Measurements from ENCODE around the gene TM4SF1. TPM values are rescaled to one million over a fixed set of nuclear protein-coding genes. Genes with fewer than 3 reads are reported as not detected.

TM4SF1 gene
- total RNA-seq, 6 experiments from 2014 or later, result 6.5 to 80.1 (median 74.8) TPM

DNA sequence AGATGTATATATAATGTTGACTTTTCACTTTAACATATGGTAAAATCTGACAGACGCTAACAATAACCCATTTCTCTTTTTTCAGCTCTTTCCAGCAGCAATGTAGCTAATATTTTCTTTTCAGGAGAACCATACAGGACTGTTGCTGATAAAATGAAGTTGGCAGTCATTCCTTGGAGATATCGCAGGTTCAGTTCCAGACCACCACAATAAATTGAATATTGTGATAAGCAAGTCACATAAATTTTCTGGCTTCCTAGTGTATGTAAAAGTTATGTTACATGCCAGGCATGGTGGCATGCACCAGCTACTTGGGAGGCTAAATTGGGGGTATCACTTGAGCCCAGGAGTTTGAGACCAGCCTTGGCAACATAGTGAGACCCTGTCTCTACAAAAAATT is 31.9 kb upstream of the TM4SF1 start:
- H3K27me3 Mint-ChIP-seq (ENCODE audit: insufficient read depth), result no peaks in the 10 kb centered on the region; the same call in 1 of the 2 replicates
- peaks cover 7% of the 10 kb centered on the region for H3K4me1 Mint-ChIP-seq (ENCODE audit: low read depth)
- no peak overlapping the region for H3K27ac Mint-ChIP-seq
- no peak overlapping the region for H3K4me3 Mint-ChIP-seq
- H3K9me3 Mint-ChIP-seq, result no peaks in the 10 kb centered on the region
- TF ChIP-seq, protein P1, sequence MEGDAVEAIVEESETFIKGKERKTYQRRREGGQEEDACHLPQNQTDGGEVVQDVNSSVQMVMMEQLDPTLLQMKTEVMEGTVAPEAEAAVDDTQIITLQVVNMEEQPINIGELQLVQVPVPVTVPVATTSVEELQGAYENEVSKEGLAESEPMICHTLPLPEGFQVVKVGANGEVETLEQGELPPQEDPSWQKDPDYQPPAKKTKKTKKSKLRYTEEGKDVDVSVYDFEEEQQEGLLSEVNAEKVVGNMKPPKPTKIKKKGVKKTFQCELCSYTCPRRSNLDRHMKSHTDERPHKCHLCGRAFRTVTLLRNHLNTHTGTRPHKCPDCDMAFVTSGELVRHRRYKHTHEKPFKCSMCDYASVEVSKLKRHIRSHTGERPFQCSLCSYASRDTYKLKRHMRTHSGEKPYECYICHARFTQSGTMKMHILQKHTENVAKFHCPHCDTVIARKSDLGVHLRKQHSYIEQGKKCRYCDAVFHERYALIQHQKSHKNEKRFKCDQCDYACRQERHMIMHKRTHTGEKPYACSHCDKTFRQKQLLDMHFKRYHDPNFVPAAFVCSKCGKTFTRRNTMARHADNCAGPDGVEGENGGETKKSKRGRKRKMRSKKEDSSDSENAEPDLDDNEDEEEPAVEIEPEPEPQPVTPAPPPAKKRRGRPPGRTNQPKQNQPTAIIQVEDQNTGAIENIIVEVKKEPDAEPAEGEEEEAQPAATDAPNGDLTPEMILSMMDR (IDR thresholded peaks at IDR 0.05), result no peak
- DNase-seq, result no peak
- no peaks in the 10 kb centered on the region for H3K36me3 Mint-ChIP-seq (ENCODE audit: low read depth)

DNA sequence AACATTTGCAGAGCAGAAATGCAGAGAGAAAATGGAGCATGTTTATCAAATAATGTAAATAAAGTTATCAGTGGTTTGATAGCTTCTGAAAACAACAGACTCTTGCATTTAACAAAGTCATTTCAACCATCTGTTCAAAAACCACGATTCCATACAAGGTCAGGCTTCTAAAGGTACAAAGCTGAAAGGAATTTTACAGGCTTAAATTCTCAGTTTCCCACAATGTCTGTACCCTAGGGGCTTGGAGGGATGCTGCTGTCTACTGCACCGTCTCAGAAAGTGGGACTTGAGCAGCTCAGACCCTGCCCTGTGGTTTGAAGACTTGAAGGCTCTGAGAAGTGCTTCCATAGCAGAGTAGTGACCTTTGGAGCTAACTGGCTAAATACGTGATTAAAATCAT is 30.4 kb upstream of the TM4SF1 start:
- Mint-ChIP-seq H3K27me3 (ENCODE audit: insufficient read depth) (no peaks in the 10 kb centered on the region; the same call in 1 of the 2 replicates), H3K36me3 (ENCODE audit: low read depth) (no peaks in the 10 kb centered on the region), H3K9me3 (no peaks in the 10 kb centered on the region), H3K4me3 (no peak overlapping the region), H3K27ac (no peak overlapping the region), H3K4me1 (ENCODE audit: low read depth) (peaks cover 7% of the 10 kb centered on the region)
- DNase-seq, result no peak
- TF ChIP-seq, protein P1 (IDR thresholded peaks at IDR 0.05), result no peak

- Mint-ChIP-seq H3K9me3 (no peaks in the 10 kb centered on the region), H3K4me1 (ENCODE audit: low read depth) (peaks cover 21% of the 10 kb centered on the region)
- DNase-seq, result no peak
Observed at GRCh38 chr3:149406244-149406752, 28.8 kb upstream of the TM4SF1 start.

DNA sequence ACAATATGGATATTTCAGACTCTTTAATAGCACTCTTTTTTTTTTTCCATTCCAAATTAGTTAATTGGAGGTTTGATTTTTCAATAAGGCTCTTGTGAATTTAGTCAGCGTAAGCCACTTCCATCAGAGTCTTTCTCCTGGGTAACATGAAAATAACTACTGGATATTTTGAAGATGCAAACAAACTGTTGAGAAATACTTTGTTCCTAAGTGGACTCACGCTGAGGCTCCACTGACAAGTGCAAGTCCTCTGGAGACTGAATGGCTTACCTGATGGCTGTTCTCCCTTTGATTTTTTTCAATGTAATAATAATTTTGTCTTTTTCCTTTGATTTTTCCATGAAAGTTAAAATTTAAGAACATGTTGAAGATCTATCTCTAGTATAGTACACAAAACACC is 26.0 kb upstream of the TM4SF1 start:
- DNase-seq, result no peak
- Mint-ChIP-seq H3K36me3 (ENCODE audit: low read depth) (no peaks in the 10 kb centered on the region), H3K4me3 (no peak overlapping the region), H3K9me3 (no peaks in the 10 kb centered on the region), H3K27me3 (ENCODE audit: insufficient read depth) (no peaks in the 10 kb centered on the region; the same call in 1 of the 2 replicates), H3K27ac (no peak overlapping the region), H3K4me1 (ENCODE audit: low read depth) (peaks cover 26% of the 10 kb centered on the region)
- TF ChIP-seq, protein P1 (IDR thresholded peaks at IDR 0.05), result no peak

More at GRCh38 chr3:149406244-149406752, 28.8 kb upstream of the TM4SF1 start:
- H3K27ac Mint-ChIP-seq, result no peak overlapping the region
- TF ChIP-seq, protein P1 (IDR thresholded peaks at IDR 0.05), result no peak
- H3K36me3 Mint-ChIP-seq (ENCODE audit: low read depth), result no peaks in the 10 kb centered on the region
- H3K27me3 Mint-ChIP-seq (ENCODE audit: insufficient read depth), result no peaks in the 10 kb centered on the region; the same call in 1 of the 2 replicates
- H3K4me3 Mint-ChIP-seq, result no peak overlapping the region

DNA sequence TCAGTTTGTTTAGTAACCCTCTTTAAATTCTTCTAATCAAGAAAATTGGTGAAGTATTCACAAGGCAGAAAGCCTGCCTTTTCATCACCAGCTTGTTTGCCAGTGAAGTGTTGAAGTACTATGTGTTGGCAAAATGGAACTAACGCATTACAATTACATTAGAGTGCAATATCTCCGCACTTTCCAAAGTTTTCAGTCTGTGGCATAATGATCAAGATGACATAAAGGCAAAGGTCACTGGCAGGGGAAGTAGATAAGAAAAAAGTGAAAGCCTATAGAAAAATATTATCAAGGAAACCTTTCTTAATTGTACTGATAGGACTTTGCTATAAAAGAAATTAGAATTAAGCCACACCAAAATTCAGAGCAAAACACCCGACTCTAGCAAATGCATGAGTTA is 25.0 kb upstream of the TM4SF1 start:
- Mint-ChIP-seq H3K4me3 (no peak overlapping the region), H3K9me3 (no peaks in the 10 kb centered on the region)

More for the DNA sequence above, 25.0 kb upstream of the TM4SF1 start:
- TF ChIP-seq, protein P1 (IDR thresholded peaks at IDR 0.05), result no peak
- DNase-seq, result no peak
- H3K27me3 Mint-ChIP-seq (ENCODE audit: insufficient read depth), result no peaks in the 10 kb centered on the region; the same call in 1 of the 2 replicates
- H3K36me3 Mint-ChIP-seq (ENCODE audit: low read depth), result no peaks in the 10 kb centered on the region
- no peak overlapping the region for H3K27ac Mint-ChIP-seq
- peaks cover 22% of the 10 kb centered on the region for H3K4me1 Mint-ChIP-seq (ENCODE audit: low read depth)

Data from HFFc6 (cell line).